Measurements from ENCODE around the gene RGL3. TPM values are rescaled to one million over a fixed set of nuclear protein-coding genes. Genes with fewer than 3 reads are reported as not detected.
"Not testable (repeated sequence)": the region's sequence is repeated elsewhere in the genome, so short reads cannot be mapped to it uniquely, and the experiment has no call there.

The RGL3 gene
- total RNA-seq, 1 donor from 2014 or later: 33.4 TPM

DNA sequence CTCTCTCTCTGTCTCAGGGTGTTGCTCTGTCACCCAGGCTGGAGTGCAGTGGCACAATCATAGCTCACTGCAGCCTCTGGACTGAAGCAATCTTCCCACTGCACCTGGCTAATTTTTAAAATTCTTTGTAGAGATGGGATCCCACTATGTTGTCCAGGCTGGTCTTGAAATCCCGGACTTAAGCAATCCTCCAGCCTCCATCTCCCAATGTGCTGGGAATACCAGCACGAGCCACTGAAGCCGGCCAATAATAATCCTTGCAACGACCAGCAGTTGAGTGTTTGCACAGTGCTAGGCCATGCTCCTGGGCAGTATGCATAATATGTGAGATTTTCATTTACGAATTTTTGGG lies 34.4 kb downstream of the RGL3 start:
- ATAC-seq (no peak), DNase-seq (ENCODE audit: low spot score) (no peak)

DNA sequence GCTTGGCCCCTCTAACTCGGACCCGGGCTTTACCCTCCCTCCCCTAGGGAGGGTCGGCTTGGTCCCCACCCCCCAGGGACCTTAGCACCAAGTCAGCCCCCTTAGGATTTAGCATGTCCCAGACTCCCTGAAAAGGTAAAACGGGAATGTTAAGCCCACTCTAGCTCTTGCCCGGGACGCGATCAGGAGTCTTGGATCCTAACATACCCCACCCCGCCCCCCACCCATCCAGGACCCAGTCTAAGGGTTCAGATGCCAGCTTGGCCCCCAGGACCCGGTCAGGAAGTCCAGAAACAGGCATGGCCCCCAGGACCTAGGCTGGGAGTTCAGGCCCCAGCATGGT lies 35.4 kb downstream of the RGL3 start:
- DNase-seq (ENCODE audit: low spot score): no peak
- no peak for ATAC-seq

- ATAC-seq (peak; percentile 42), DNase-seq (ENCODE audit: low spot score) (peak; percentile 67)
Measured at GRCh38 chr19:11382898-11383705, 36.0 kb downstream of the RGL3 start.

DNA sequence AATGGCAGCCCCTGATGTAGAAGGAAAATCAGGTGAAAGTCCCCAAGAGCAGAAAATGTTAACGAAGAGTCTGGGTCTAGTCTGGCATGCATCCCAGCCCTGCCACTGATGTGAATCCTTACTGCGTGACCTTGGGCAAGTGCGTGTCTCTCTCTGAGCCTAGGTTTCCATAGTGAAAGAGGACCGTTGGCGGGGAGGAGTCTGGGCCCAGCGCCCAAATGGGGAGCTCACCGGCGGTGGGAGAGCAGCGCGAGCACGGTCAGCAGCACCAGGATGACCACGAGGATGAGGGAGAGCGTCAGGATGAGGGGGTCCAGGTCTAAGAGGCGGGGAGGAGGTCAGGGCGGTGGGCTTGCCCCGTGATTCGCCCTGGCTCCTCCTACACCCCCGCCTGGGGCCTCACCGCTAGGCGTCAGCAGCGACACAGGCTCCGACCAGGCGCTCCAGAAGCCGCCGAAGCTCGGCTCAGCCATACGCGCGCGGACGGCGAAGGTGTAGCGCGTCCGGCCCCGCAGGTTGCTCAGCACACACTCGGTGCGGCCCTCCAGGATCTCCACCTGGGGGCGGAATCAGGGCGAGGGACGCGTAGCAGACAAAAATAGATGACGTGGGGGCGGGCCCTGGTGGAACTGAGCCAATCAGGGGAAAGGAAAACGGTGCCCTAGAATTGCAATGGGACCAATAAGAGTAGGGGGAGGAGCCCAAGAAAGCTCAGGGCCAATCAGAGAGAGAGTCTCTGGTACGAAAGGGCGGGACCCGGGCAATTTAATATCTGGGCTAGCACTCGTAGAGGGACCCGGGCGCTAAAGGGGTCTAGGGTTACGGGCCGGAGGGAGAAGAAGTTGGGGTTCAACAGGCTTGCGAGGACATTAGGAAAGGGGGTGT lies 38.2 kb downstream of the RGL3 start:
- peak; percentile 82 for ATAC-seq
- DNase-seq (ENCODE audit: low spot score): peak; percentile 95

- no peak for DNase-seq (ENCODE audit: low spot score)
- ATAC-seq: no peak
Measured at GRCh38 chr19:11379857-11380350, 39.2 kb downstream of the RGL3 start.

DNA sequence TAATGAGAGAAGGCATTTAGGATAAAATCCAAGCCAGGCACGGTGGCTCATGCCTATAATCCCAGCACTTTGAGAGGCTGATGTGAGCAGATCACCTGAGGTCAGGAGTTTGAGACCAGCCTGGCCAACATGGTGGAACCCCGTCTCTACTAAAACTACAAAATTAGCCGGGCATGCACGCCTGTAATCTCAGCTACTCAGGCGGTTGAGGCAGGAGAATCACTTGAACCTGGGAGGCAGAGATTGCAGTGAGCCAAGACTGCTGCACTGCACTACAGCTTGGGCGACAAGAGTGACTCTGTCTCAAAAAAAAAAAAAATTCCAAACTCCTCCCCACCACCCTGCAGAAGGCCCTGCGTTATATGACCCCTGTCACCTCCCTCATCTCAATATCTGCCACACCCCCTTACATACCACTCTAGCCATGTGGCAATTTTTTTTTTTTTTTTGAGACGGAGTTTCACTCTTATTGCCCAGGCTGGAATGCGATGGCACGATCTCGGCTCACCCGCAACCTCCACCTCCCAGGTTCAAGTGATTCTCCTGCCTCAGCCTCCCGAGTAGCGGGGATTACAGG lies 39.8 kb downstream of the RGL3 start:
- not testable (repeated sequence) for DNase-seq (ENCODE audit: low spot score); ATAC-seq

- DNase-seq (ENCODE audit: low spot score) (no peak), ATAC-seq (no peak)
Measured at GRCh38 chr19:11378319-11379189, 40.6 kb downstream of the RGL3 start.

DNA sequence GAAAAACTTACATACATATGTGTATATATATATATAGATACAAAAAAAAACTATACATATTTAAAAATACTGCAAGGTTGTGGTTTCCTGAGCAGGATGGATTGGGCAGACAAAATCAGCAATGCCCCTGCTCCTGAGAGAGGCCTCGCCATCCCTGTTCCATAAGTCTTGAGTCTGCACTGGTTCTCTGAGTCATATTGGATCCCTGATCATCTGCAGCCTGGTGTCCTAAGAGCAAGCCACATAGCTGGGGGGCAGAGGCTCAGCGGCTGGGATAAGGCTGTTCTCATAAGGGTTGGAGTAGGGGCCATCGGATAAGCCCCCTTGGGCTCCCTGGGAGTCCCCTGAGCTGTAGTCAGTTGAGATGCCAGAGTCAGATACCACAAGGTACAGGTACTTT lies 41.4 kb downstream of the RGL3 start:
- ATAC-seq (no peak), DNase-seq (ENCODE audit: low spot score) (no peak)

DNA sequence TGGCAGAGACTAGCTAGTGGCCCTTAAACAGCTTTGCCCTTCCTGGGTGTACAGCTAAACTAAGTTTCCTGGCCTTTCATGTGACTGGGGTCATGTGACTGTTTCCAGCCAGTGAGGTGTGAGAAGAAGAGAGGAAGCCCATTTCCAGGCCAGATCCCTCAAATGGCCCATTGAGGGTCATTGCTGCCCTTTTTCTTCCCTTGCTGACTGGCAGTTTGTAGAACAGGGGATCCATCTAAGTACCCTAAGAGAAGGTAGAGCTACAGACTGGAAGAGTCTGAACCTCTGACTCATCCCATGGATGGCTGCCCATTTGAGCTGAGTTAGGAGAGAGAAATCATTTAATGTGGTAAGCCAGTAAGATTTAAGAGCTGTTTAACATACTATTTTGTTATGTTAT lies 41.9 kb downstream of the RGL3 start:
- no peak for ATAC-seq

GRCh38 chr19:11375143-11375948 lies 43.8 kb downstream of the RGL3 start:
- DNase-seq (ENCODE audit: low spot score) (peak; percentile 83), ATAC-seq (peak; percentile 44)

More for the DNA sequence above, 41.9 kb downstream of the RGL3 start:
- no peak for DNase-seq (ENCODE audit: low spot score)

DNA sequence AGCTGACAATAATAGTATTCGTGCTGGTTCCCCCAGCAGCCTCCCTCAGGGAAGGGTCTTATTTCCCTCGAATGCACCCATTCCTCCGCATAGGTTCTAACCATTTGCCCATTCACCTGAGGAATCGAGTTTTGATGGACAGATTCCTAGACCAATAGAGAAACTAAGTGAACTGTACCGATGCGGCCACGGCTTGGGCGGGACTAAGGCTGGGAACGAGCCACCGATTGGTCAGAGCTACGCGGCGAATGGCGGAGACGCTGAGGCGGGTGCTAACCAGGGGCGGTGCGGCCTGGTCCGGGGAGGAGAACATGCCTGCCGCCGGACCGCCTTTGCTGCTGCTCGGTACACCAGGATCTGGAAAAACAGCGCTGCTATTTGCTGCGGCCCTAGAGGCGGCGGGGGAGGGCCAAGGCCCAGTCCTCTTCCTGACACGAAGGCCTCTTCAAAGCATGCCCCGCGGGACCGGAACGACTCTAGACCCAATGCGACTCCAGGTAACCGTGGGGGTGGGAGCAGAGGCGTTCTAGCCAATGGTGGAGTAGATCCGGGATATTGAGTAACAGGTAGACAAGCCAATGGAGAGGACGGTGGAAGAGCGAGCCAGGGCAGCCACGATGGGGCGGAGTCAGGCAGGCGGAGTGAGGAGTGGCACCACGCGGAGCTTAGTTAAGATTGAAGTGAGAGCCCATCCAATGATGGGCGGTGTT lies 44.5 kb downstream of the RGL3 start, which contains the start of gene SWSAP1:
Gene SWSAP1, plus strand, starts transcription at position 234 of the 710 bp plus-strand sequence. Its CDS starts 15 bp downstream, at position 249.
- DNase-seq (ENCODE audit: low spot score) (peak; percentile 99), ATAC-seq (peak; percentile 88)

GRCh38 chr19:11373885-11374432 lies 45.2 kb downstream of the RGL3 start:
- ATAC-seq (no peak), DNase-seq (ENCODE audit: low spot score) (no peak)

DNA sequence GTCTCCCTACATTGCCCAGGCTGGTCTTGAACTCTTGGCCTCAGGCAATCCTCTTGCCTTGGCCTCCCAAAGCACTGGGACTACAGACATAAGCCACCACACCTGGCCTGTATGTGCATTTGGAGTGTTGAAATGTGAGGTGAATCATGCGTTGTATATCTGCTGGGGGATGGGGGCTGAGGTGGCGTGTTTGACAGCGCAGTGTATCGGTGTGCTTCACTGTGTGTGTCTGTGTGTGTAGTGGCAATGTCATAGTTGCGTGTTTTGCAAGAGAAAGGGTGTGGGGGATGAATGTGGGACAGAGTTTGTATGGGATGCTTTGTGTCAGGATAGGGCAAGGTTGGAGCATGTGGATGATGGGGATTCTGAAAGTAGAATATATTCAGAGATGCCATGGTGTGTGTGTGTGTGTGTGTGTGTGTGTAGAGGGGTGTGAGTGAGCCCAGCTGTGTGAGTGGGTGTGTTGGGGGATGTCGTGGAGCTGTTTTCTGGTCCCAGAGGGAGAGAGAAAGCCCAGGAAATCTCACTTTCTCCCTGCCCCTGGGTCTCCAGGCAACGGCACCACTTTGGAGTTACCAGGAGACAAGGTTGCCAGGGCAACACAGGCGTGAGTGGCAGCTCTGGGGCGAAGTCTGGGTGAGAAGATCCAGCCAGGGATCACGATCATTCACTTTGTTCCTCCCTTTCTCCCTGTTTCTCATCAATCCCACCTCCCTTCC lies 45.8 kb downstream of the RGL3 start:
- DNase-seq (ENCODE audit: low spot score): no peak
- no peak for ATAC-seq

- ATAC-seq (no peak), DNase-seq (ENCODE audit: low spot score) (no peak)
Measured at GRCh38 chr19:11370744-11371143, 48.4 kb downstream of the RGL3 start.

GRCh38 chr19:11367528-11367927 lies 51.6 kb downstream of the RGL3 start:
- DNase-seq (ENCODE audit: low spot score) (no peak), ATAC-seq (no peak)

DNA sequence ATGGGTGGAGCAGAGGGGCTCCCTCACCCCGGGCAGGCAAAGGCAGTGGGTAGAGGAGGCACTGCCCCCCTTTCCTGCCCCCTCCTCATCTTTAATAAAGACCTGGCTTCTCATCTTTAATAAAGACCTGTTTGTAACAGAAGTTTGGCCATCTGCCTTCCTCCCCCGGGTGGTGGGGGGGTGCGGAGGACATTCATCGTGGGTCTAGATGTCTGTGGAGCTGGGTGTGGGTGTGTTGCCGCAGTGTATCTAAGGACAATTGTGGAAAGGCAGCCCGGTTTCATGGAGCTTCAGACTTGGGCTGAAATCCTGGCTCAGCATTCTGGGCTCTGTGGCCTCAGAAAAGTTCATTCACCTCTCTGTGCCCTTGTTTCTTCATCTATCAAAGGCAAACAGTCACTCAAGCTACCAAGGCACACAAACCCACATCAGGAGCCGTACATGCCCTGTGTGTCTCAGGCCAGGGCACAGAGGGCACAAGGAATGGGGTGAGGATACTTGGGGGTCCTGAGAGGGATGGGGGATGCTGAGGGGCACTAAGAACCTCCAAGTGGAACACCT lies 53.5 kb downstream of the RGL3 start:
- ATAC-seq: peak; percentile 42

DNA sequence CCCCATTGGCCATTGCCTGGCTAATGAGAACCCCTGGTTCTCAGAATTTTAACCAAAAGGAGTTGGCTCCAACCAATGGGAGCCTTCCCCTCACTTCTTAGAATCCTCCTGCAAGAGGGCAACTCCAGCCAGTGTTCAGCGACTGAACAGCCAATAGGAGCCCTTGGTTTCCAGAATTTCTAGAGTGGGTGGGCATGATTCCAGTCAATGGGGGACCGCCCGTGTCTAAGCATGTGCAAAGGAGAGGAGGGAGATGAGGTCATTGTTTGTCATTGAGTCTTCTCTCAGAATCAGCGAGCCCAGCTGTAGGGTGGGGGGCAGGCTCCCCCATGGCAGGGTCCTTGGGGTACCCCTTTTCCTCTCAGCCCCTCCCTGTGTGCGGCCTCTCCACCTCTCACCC lies 54.2 kb downstream of the RGL3 start:
- DNase-seq (ENCODE audit: low spot score): no peak
- ATAC-seq: no peak

More for the DNA sequence above, 53.5 kb downstream of the RGL3 start:
- no peak for DNase-seq (ENCODE audit: low spot score)

All from left lobe of liver (tissue), 2 donors.